Kidney epithelial cell (primary cell): ENCODE data around the gene MAFF. TPM values are rescaled to one million over a fixed set of nuclear protein-coding genes. Genes with fewer than 3 reads are reported as not detected.
A peak's percentile ranks its signal among the peaks of the same experiment; 100 is the strongest.

ENCODE experiments used
- DNase-seq: peaks from one replicate; pipeline ENCODE4 v3.0.0-alpha.2; 2010; ENCODE audit warnings: low read depth
- H3K27me3 ChIP-seq: 2 replicates; pipeline ENCODE4 v1.6.0; 2011; ENCODE audit warnings: low read length; ENCODE audit not compliant: control insufficient read depth, insufficient read depth
- H3K36me3 ChIP-seq: 2 replicates; pipeline ENCODE4 v1.5.1; 2011; ENCODE audit warnings: low read length; ENCODE audit not compliant: control insufficient read depth, insufficient read depth
- H3K4me3 ChIP-seq: 2 replicates; pipeline ENCODE4 v1.5.1; 2011; ENCODE audit warnings: low read depth, mild to moderate bottlenecking, control low read depth, low read length
- CTCF ChIP-seq: IDR thresholded peaks from 2 replicates; pipeline ENCODE4 v1.5.1; 2011; ENCODE audit warnings: mild to moderate bottlenecking, moderate library complexity, low read length, control low read depth, inconsistent platforms; ENCODE audit not compliant: insufficient read depth, poor library complexity, severe bottlenecking
- total RNA-seq: library from RNA; depleted of rRNA; stranded (reverse); fragments of >200 nt; gene quantifications from 2 replicates; pipeline ENCODE4 v1.2.3, GENCODE V29; 2015

Gene MAFF
- total RNA-seq, 1 donor from 2014 or later, result 99.5 TPM

DNA sequence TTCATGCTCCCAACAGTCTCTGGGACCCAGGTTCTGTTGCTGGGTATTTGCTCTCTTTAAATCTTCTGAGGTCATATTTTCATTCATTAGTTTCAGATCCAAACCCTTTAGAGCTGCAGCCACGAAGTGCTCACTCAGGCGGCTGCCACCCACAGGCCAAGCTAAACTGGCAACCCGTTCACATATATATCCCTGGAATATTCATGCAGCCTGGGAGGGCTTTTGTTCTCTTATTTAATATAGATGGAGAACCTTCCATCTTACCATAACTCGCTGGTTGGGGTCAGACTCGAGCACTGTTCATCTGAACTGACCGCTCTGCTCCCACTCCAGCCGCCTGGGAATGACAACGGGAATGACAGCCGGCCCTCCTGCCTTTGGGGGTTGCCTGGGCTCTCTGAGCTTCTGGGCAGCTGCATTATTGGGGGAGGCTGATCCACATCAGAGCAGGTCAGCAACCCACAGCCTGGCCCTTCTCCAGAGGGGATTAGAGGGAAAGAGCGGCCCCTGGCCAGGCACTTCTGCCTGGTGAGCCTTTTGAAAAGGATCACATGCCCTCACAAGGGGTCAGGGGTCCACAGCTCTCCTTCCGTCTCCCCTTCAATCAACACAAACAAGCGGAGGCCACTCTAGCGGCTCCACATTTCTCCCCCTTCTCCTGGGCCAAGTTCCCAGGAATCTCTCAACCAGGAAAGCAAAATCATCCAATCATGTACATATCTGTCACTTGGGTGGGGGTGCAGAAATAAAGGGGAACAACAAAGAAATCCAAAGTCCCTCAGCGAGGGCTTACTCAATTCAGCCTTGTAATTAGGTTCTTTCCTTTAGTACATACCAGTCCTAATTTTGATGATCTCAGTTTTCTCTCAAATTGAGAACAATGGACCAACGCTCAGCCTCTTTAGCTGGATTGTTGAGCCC lies 59.2 kb downstream of the MAFF start:
- no peak for TF ChIP-seq CTCF
- DNase-seq, result no peak
- Histone ChIP-seq H3K4me3 (no peak overlapping the region), H3K27me3 (no peaks in the 10 kb centered on the region), H3K36me3 (peaks cover 2% of the 10 kb centered on the region)

DNA sequence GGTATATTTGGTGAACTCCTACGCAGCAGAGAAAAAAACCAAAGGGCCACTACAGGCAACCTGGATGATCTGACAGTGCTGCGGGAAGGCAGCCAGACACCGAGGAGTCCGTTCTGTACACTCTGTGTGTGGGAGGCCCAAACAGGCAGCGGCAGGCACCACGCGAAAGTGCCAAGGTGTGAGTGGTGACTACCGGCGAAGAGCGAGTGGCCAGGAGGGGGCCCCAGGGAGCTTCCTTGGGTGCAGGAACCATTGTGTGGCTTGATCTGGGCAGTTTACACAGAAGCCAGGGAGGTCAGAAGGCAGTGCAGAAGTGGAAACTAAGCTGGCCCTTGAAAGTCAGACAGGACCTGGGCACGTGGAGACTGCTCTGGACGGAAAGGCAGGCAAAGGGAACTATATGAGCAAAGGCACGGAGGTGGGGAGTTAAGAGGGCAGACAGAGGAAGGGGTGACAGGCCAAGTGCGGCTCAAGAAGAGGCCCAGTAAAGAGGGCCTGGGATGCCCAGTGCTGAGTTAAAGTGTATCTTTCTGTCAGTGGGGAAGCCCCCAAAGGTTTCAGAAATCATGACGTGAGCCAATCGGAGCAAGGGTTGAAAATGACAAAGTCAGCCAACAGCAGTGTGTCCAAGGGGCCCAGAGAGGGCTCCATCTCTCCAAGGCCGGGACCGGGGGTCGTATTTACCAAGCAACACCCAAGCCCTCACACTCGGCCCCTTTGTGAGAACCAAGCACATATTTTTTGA lies 60.4 kb downstream of the MAFF start:
- no peak for DNase-seq
- peaks cover 2% of the 10 kb centered on the region for H3K36me3 ChIP-seq
- H3K4me3 ChIP-seq, result no peak overlapping the region
- H3K27me3 ChIP-seq, result no peaks in the 10 kb centered on the region
- TF ChIP-seq CTCF, result peak; percentile 47

DNA sequence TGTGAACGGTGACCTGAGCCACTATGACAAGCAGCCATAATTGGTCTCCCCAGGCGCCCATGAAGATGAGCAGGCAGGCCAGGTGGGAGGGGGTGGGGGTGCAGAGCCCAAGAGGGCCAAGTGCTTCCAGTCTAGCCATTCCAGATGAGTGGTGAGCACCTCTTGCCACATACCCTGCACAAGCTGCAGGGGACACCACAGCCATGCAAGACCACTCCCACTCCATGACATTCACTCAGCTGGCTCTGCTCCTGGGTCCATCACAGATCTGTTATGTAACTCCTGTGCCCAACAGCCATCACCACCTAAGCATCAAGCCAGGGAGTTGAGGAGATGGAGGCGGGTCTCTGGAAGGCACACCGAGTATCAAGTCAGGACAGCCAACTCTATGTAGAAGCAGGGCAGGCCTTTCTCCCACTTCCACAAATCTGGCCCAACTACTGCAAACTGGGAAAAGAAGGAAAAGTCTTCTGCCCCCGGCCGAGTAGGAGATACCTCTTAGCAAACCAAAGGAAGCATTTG lies 62.6 kb downstream of the MAFF start:
- no peak for DNase-seq
- Histone ChIP-seq H3K36me3 (peaks cover 2% of the 10 kb centered on the region), H3K4me3 (no peak overlapping the region), H3K27me3 (no peaks in the 10 kb centered on the region)
- no peak for TF ChIP-seq CTCF

Other genes with a start within 250 kb of the MAFF start
- gene C22orf23, start 248.4 kb upstream of the MAFF start, total RNA-seq, result 0.75 TPM in 1 of 2 replicates, not detected in the other
- gene POLR2F, start 248.3 kb upstream of the MAFF start, total RNA-seq, result 77.9 and 79.8 TPM in 2 replicates
- gene SOX10, start 217.4 kb upstream of the MAFF start, total RNA-seq, result not detected in 2 replicates
- gene PICK1, start 144.6 kb upstream of the MAFF start, total RNA-seq, result 53.9 and 55.6 TPM in 2 replicates
- 0.08 and 0.14 TPM in 2 replicates for gene SLC16A8, start 117.8 kb upstream of the MAFF start, total RNA-seq
- gene BAIAP2L2, start 91.3 kb upstream of the MAFF start, total RNA-seq, result 4.1 and 5.4 TPM in 2 replicates
- 14.0 and 15.5 TPM in 2 replicates for gene PLA2G6, start 20.2 kb upstream of the MAFF start, total RNA-seq
- 42.6 and 76.8 TPM in 2 replicates for gene TMEM184B, start 71.0 kb downstream of the MAFF start, total RNA-seq
- 208 and 217 TPM in 2 replicates for gene CSNK1E, start 115.4 kb downstream of the MAFF start, total RNA-seq